HG03439 (cell line): Measurements from ENCODE around the gene PLCXD1.
"Not testable (repeated sequence)": the region's sequence is repeated elsewhere in the genome, so short reads cannot be mapped to it uniquely, and the experiment has no call there.

Experiments
- ATAC-seq: cut with Tn5 transposase; IDR thresholded peaks from one replicate; pipeline ENCODE4 v1.9.1; 2021; ENCODE audit warnings: mild to moderate bottlenecking, moderate library complexity; ENCODE audit not compliant: unreplicated experiment

PLCXD1 gene

GRCh38 chrX:281166-281999, at the start of gene PLCXD1:
TSS of gene PLCXD1 (plus strand) at chrX:281381. CDS start at chrX:284188, 2,807 bp downstream.
- no peak for ATAC-seq

- ATAC-seq = not testable (repeated sequence)
Measured at GRCh38 chrX:231637-232277, 49.4 kb upstream of the PLCXD1 start.

- ATAC-seq = not testable (repeated sequence)
Measured at GRCh38 chrX:232278-232655, 48.9 kb upstream of the PLCXD1 start.

- ATAC-seq = not testable (repeated sequence)
Measured at GRCh38 chrX:236201-236600, 45.0 kb upstream of the PLCXD1 start.

GRCh38 chrX:250965-251364, 30.2 kb upstream of the PLCXD1 start:
- ATAC-seq = no peak

GRCh38 chrX:251396-252243, 29.6 kb upstream of the PLCXD1 start:
- not testable (repeated sequence) for ATAC-seq

GRCh38 chrX:252244-252956, 28.8 kb upstream of the PLCXD1 start:
- no peak for ATAC-seq

GRCh38 chrX:252957-253291, 28.3 kb upstream of the PLCXD1 start:
- ATAC-seq = no peak

GRCh38 chrX:253451-254297, 27.5 kb upstream of the PLCXD1 start:
- no peak for ATAC-seq

GRCh38 chrX:254630-255215, 26.5 kb upstream of the PLCXD1 start:
- no peak for ATAC-seq

GRCh38 chrX:255923-256331, 25.3 kb upstream of the PLCXD1 start:
- ATAC-seq = no peak

- ATAC-seq = not testable (repeated sequence)
Measured at GRCh38 chrX:257054-257453, 24.1 kb upstream of the PLCXD1 start.

- ATAC-seq = no peak
Measured at GRCh38 chrX:257681-258289, 23.4 kb upstream of the PLCXD1 start.

- no peak for ATAC-seq
Measured at GRCh38 chrX:258291-259040, 22.7 kb upstream of the PLCXD1 start.

GRCh38 chrX:259692-260355, 21.4 kb upstream of the PLCXD1 start:
- no peak for ATAC-seq

- no peak for ATAC-seq
Measured at GRCh38 chrX:261167-261918, 19.8 kb upstream of the PLCXD1 start.

GRCh38 chrX:261919-262352, 19.2 kb upstream of the PLCXD1 start:
- ATAC-seq = no peak
